ENCODE measurements around the gene STX12.

GRCh38 chr1:27787895-27788294, 14.9 kb downstream of the STX12 start:
- TF ChIP-seq CTCF (IDR thresholded peaks at IDR 0.05) (no peak), TEAD4 (IDR thresholded peaks at IDR 0.05; ENCODE audit: borderline replicate concordance, insufficient read depth) (no peak)

Data from SK-N-SH (cell line).